Effector memory CD4-positive, alpha-beta T cell (primary cell): ENCODE results near the gene C1orf52.

Experiments used
- DNase-seq, 3 donors: peaks; one replicate each; pipeline ENCODE4 v3.0.0-alpha.2; 2020
- H3K27ac ChIP-seq: 2 replicates; pipeline ENCODE4 v1.7.0; 2013; ENCODE audit warnings: mild to moderate bottlenecking, low read length, moderate library complexity; ENCODE audit not compliant: insufficient read depth, poor library complexity, severe bottlenecking
- H3K27me3 ChIP-seq: replicated peaks from 2 replicates; pipeline ENCODE4 v1.7.0; 2013; ENCODE audit warnings: mild to moderate bottlenecking, low read length; ENCODE audit not compliant: insufficient read depth, control insufficient read depth, poor library complexity, severe bottlenecking
- H3K36me3 ChIP-seq: 2 replicates; pipeline ENCODE4 v1.7.0; 2013; ENCODE audit warnings: mild to moderate bottlenecking, low read length, moderate library complexity; ENCODE audit not compliant: control insufficient read depth, insufficient read depth
- H3K4me1 ChIP-seq: 2 replicates; pipeline ENCODE4 v1.7.0; 2013; ENCODE audit warnings: low read length, mild to moderate bottlenecking; ENCODE audit not compliant: control insufficient read depth, insufficient read depth, poor library complexity, severe bottlenecking
- H3K4me3 ChIP-seq: 2 replicates; pipeline ENCODE4 v1.7.0; 2013; ENCODE audit warnings: low read length, low read depth, mild to moderate bottlenecking; ENCODE audit not compliant: insufficient read depth, poor library complexity, severe bottlenecking
- H3K9me3 ChIP-seq: 2 replicates; pipeline ENCODE4 v1.7.0; 2013; ENCODE audit warnings: mild to moderate bottlenecking, low read length, moderate library complexity; ENCODE audit not compliant: control insufficient read depth

The C1orf52 gene

DNA sequence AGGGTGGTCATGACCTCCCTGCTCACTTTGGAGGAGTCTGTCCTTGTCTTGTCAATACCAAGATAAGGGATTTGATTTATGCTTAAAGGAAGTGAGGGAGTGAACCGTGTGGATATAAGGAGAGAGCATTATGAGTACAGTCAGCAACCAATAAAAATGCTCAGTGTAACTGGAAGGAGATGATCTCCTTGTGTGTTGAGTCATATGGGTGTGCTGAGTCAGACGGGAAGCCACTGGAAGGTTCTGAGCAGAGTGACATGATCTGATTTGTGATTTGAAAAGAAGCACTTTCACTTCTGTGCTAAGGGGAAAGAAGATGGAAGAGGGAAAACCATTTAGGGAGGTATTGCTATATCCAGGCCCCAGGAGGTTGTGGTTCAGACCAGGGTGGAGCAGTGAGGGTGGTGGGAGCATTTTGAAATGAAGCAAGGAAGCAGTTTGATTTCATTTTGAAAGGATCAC lies 19.4 kb upstream of the C1orf52 start:
- no peak overlapping the region for H3K4me3 ChIP-seq
- H3K4me1 ChIP-seq, result no peaks in the 10 kb centered on the region
- no peaks in the 10 kb centered on the region for H3K27me3 ChIP-seq
- no peak for DNase-seq
- H3K27ac ChIP-seq, result no peak overlapping the region
- H3K9me3 ChIP-seq, result no peaks in the 10 kb centered on the region
- no peaks in the 10 kb centered on the region for H3K36me3 ChIP-seq

DNA sequence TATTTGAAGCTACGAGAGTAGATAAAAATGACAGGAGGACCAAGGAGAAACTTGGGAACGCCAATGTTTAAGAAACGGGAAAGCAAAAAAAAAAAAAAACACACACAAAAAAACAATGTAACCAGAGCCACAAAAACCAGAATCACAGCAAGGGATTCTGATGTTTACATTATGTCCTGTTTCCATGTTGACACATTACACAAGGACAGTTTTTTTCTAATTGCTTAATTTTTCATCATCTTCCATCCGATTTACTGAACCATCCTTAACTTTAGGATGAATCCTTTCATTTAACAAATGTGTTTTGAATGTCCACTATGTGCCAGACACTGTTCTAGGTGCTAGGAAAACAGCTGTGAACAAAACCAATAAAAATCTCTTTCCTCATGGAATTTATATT lies 18.3 kb upstream of the C1orf52 start:
- no peak overlapping the region for H3K4me3 ChIP-seq
- no peaks in the 10 kb centered on the region for H3K27me3 ChIP-seq
- H3K27ac ChIP-seq, result no peak overlapping the region
- H3K36me3 ChIP-seq, result no peaks in the 10 kb centered on the region
- no peaks in the 10 kb centered on the region for H3K4me1 ChIP-seq
- no peaks in the 10 kb centered on the region for H3K9me3 ChIP-seq
- no peak for DNase-seq

DNA sequence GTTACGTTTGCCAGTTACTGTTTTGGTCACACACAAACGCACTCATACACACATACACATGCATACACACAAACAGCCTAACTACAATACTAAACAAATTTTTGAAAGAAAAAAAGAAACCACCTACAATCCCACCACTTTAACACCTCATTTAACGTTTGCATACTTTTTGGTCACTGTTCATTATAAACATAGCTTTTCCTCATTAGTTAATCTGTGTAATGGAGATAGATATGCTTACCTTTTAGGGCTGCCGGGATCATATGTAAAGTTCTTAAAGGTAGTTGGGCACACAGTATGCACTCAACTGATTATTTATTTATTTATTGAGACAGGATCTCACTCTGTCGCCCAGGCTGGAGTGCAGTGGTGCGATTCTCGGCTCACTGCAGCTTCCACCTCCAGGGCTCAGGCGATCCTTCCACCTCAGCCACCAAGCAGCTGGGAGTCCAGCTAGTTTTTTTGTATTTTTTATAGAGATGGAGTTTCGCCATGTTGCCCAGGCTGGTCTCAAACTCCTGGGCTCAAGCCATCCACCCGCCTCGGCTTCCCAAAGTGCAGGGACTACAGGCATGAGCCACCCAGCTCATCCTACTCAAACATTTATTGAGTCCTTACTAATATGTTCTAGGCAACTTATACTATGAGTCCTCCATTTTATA lies 17.6 kb upstream of the C1orf52 start:
- no peak for DNase-seq
- no peaks in the 10 kb centered on the region for H3K36me3 ChIP-seq
- no peaks in the 10 kb centered on the region for H3K27me3 ChIP-seq
- peak overlapping the region; percentile 19 for H3K4me3 ChIP-seq
- H3K27ac ChIP-seq, result peak overlapping the region; percentile 95
- H3K9me3 ChIP-seq, result no peaks in the 10 kb centered on the region
- H3K4me1 ChIP-seq, result no peaks in the 10 kb centered on the region

DNA sequence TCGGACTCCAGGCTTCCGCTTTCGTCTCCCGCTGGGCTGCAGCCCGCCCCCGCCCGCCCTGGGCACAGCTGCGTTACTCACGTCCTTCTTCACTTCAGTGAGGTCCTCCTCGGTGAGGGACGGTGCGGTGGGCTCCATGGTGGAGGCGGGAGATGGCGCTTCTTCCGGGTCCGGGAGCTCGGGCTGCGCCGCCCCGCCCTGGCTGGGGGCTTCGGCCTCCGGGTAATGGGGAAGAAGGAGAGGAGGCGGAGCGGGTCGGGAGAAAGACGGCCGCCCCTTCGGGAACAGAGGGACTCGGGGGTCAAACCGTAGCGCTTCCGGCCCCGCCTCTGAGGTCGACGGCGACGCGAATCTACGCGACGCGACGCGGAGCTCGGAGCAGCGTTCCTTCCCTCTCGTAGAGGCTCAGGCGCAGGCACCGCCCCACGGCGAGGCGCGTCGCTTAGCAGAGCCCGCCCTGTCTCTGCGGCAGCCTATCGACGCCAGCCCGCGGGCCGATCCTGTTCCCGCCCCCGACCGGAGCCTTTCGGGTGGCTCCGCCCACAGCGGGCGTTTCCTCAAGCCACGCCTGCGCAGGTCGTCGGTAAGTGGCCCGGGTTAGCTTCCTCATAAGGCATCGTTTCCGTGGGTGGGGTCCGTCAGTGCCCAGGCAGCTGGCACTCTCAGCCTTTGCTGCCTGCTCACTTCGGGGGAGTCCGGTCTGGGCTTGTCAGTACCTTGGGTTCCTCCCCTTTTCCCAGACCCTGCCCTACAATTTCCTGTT lies 16.9 kb upstream of the C1orf52 start, which contains the start of gene BCL10:
TSS of gene BCL10 (minus strand) at position 418 of the 763 bp plus-strand sequence. CDS start at position 138, 280 bp downstream.
- Histone ChIP-seq H3K4me3 (peak within 1 kb of the TSS; percentile 81), H3K27ac (peak within 1 kb of the TSS; percentile 95), H3K9me3 (no peaks in the 10 kb centered on the region), H3K4me1 (no peaks in the 10 kb centered on the region), H3K27me3 (no peaks in the 10 kb centered on the region), H3K36me3 (no peaks in the 10 kb centered on the region)
- DNase-seq, result peak; percentile 95 to 97 (median 97)

DNA sequence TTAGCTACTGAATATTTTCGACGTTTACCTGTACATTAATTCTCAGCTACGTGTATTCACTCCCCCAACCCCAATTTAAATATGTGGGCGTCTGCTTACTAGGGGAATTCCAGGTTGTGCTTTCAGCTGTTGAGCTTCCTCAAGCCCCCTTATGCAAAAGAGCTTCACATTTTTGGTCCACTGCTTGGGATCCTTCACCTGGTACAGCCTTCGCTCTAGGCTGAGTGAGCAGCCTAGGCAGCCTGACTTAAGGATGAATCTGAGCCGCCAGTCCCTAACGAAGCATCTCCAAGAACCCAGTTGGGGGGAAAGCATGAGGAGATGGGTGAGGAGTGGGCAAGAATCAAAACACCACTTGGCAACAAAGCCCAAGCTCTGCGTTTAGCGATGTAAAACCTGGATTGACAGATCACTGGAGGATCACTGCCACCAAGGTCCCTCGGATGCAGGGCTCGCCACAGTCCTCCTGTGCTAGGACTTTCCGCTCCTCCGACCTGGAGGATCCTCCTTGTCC lies 16.3 kb upstream of the C1orf52 start:
- DNase-seq, result no peak
- no peaks in the 10 kb centered on the region for H3K36me3 ChIP-seq
- H3K4me1 ChIP-seq, result no peaks in the 10 kb centered on the region
- H3K4me3 ChIP-seq, result peak overlapping the region; percentile 81
- peak overlapping the region; percentile 95 for H3K27ac ChIP-seq
- H3K9me3 ChIP-seq, result no peaks in the 10 kb centered on the region
- H3K27me3 ChIP-seq, result no peaks in the 10 kb centered on the region

DNA sequence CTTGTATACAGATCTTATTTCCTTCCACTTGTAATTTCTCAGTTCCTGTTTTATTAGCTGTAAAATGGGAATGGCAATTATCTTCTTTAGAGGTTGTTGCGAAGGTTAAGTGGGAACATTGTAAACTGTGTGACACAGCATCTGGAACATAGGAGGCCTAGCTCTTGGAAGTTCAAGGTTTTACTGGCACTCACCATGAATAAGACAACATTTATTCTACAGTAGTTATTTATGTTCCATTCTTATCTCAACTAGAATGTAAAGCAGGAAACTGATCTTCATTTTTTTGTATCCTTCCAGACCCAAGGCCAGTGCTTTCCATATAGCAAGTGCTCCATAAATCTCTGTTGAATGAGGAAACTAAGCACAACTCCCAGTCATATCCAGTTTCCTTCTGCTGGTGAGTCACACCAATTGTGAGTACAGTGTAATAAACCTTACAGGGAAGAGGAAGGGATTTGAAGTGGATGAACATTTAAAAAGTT lies 15.5 kb upstream of the C1orf52 start:
- Histone ChIP-seq H3K36me3 (peaks cover 5% of the 10 kb centered on the region), H3K9me3 (no peaks in the 10 kb centered on the region), H3K27ac (peak overlapping the region; percentile 95), H3K27me3 (no peaks in the 10 kb centered on the region), H3K4me3 (peak overlapping the region; percentile 81), H3K4me1 (no peaks in the 10 kb centered on the region)
- no peak for DNase-seq

DNA sequence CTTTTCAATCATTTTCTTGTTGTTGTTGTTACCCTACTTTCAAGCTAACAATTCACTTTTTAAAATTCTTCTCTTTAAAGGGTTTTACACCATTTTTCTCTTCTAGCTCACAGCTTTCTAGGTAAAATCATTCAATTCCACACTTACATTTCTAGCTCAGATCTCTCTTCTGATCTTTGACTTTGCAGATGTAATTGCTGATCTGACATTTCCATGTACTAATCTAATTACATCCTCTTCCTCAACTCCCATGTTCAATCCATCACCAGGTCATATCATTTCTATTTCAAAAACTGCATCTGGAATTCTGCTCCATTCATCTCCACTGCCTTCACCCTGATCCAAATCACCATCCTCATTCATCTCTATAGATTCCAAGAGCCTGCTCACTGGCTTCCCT lies 13.9 kb upstream of the C1orf52 start:
- peaks cover 17% of the 10 kb centered on the region for H3K36me3 ChIP-seq
- DNase-seq, result no peak
- no peak overlapping the region for H3K4me3 ChIP-seq
- no peak overlapping the region for H3K27ac ChIP-seq
- no peaks in the 10 kb centered on the region for H3K9me3 ChIP-seq
- no peaks in the 10 kb centered on the region for H3K27me3 ChIP-seq
- H3K4me1 ChIP-seq, result no peaks in the 10 kb centered on the region

DNA sequence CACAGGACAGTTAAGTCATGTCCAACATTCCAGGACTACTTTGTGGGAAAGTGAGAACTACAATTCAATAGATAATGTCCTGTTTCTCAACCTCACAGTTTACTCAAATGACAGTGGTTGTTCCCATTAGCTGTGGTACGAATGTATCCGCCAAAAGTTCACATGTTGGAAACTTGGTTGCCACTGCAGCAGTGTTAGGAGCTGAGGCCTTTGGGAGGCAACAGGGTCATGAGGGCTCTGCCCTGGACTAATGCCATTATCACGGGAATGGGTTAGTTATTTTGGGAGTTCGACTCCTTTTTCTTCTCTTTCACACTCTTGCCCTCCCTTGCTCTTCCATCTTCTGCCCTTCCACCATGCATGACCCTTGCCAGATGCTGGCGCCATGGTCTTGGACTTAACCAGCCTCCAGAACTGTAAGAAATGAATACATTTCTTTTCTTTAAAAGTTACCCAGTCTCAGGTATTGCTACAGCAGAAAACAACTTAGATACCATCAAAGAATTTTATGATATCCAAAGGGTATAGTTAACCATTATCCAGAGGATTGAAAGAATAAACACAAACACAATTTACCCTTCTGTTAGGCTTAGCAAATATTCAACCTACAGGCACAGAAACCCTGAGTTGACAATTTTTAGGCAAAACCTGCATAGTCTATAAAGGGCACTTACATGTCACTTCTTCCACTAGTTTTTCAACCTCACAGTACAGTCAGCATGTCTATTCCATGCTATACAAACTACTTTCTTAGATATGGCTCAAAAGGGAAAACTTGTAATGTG lies 9.5 kb upstream of the C1orf52 start:
- no peak for DNase-seq
- Histone ChIP-seq H3K27ac (no peak overlapping the region), H3K4me1 (no peaks in the 10 kb centered on the region), H3K36me3 (peaks cover 26% of the 10 kb centered on the region), H3K4me3 (no peak overlapping the region), H3K27me3 (no peaks in the 10 kb centered on the region), H3K9me3 (no peaks in the 10 kb centered on the region)

DNA sequence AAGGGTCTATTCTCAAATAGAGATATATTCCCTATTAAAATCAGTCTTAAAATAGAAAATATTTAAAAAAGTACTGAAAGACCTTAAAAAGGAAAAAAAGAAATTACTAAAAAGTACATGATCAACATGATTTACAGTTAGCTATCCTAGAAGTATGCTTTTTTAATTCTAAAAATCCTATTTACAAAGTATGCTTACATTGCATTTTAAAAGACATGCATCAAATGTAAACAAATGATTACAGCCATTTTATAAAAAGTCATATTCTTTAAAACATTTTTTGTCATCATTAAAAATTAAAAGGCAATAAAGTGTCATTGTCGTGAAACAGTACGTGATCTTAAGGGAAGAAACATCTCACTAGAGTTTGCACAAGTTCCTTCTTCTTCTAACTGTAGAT lies 7.9 kb upstream of the C1orf52 start:
- no peak for DNase-seq
- Histone ChIP-seq H3K4me1 (no peaks in the 10 kb centered on the region), H3K36me3 (peaks cover 26% of the 10 kb centered on the region), H3K27ac (no peak overlapping the region), H3K9me3 (no peaks in the 10 kb centered on the region), H3K27me3 (no peaks in the 10 kb centered on the region), H3K4me3 (no peak overlapping the region)
